ENCODE data around the gene PIANP.
A peak's percentile ranks its signal among the peaks of the same experiment; 100 is the strongest.

Gene PIANP

GRCh38 chr12:6653342-6653741 is 47.3 kb downstream of the PIANP start:
- Histone ChIP-seq H3K4me3 (ENCODE audit: low read depth, low read length) (no peak overlapping the region), H2BK12ac (ENCODE audit: low read length) (no peak overlapping the region), H4K8ac (ENCODE audit: low read depth, low read length) (no peak overlapping the region), H3K79me1 (ENCODE audit: low read length) (no peaks in the 10 kb centered on the region), H4K12ac (ENCODE audit: low read depth, low read length) (no peak overlapping the region), H4K91ac (ENCODE audit: low read depth, low read length) (no peak overlapping the region), H3K36me3 (ENCODE audit: control insufficient read depth in 1 of 2, insufficient read depth in 2 of 2, low read length in 2 of 2) (peaks cover 31 to 49% of the 10 kb centered on the region in 2 experiments), H3K23ac (ENCODE audit: low read length) (no peak overlapping the region), H2BK5ac (ENCODE audit: low read depth, low read length, poor library complexity) (no peak overlapping the region), H3K9ac (ENCODE audit: low read length) (no peak overlapping the region), H3K18ac (ENCODE audit: low read length) (no peak overlapping the region), H3K27ac (ENCODE audit: low read depth, low read length) (no peak overlapping the region), H2BK120ac (ENCODE audit: insufficient read depth, low read length, poor library complexity) (no peak overlapping the region), H3K4me2 (ENCODE audit: low read length) (no peak overlapping the region), H3K14ac (ENCODE audit: low read length) (no peak overlapping the region), H3K4me1 (ENCODE audit: control insufficient read depth in 1 of 2, insufficient read depth in 2 of 2, low read length in 2 of 2) (no peaks in the 10 kb centered on the region), H3K27me3 (ENCODE audit: insufficient read depth, low read length) (no peaks in the 10 kb centered on the region), H3K79me2 (ENCODE audit: control insufficient read depth, insufficient read depth, low read length, poor library complexity) (no peaks in the 10 kb centered on the region), H3K4ac (ENCODE audit: low read depth, low read length) (no peak overlapping the region), H2AFZ (ENCODE audit: insufficient read depth, low read length, poor library complexity) (no peak overlapping the region), H2AK5ac (ENCODE audit: low read length) (no peak overlapping the region), H3K9me3 (ENCODE audit: insufficient read depth, low read depth, low read length) (no peaks in the 10 kb centered on the region)
- no peak for DNase-seq
- no CpG with 5 or more reads among the region's 1 CpG for WGBS (ENCODE audit: extremely low coverage, insufficient coverage, insufficient read length)

DNA sequence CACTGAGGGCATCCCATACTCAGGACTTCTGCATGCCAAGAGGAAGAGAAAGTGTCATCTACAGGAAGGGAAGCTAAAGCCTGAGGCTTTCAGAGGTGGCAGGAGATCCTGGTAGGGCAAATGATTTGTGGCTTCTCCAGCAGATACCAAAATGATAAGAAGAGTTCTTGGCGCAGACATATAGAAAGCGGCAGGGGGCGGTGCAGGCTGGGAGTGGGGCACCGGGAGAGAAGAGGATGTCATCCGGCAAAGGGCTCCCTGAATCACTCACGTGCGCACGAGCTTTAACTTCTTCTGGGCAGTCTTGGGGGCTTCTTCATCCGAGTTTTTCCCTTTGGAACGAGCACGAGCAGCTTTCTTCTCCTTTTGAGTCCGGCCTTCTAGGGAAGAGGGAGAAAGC is 48.2 kb downstream of the PIANP start:
- H3K27ac ChIP-seq (ENCODE audit: low read depth, low read length): no peak overlapping the region
- DNase-seq: no peak
- H3K4me1 ChIP-seq (ENCODE audit: control insufficient read depth in 1 of 2, insufficient read depth in 2 of 2, low read length in 2 of 2): no peaks in the 10 kb centered on the region
- H3K79me1 ChIP-seq (ENCODE audit: low read length): no peaks in the 10 kb centered on the region
- H4K8ac ChIP-seq (ENCODE audit: low read depth, low read length): no peak overlapping the region
- no peaks in the 10 kb centered on the region for H3K79me2 ChIP-seq (ENCODE audit: control insufficient read depth, insufficient read depth, low read length, poor library complexity)
- no peak overlapping the region for H3K4me3 ChIP-seq (ENCODE audit: low read depth, low read length)
- no CpG with 5 or more reads among the region's 12 CpGs for WGBS (ENCODE audit: extremely low coverage, insufficient coverage, insufficient read length)
- no peak overlapping the region for H2BK120ac ChIP-seq (ENCODE audit: insufficient read depth, low read length, poor library complexity)
- H2AFZ ChIP-seq (ENCODE audit: insufficient read depth, low read length, poor library complexity): no peak overlapping the region
- no peak overlapping the region for H2BK5ac ChIP-seq (ENCODE audit: low read depth, low read length, poor library complexity)
- no peak overlapping the region for H3K9ac ChIP-seq (ENCODE audit: low read length)
- no peak overlapping the region for H2AK5ac ChIP-seq (ENCODE audit: low read length)
- H3K4ac ChIP-seq (ENCODE audit: low read depth, low read length): no peak overlapping the region
- no peak overlapping the region for H4K91ac ChIP-seq (ENCODE audit: low read depth, low read length)
- no peak overlapping the region for H3K18ac ChIP-seq (ENCODE audit: low read length)
- no peak overlapping the region for H3K23ac ChIP-seq (ENCODE audit: low read length)
- no peak overlapping the region for H3K14ac ChIP-seq (ENCODE audit: low read length)
- H3K27me3 ChIP-seq (ENCODE audit: insufficient read depth, low read length): no peaks in the 10 kb centered on the region
- H3K36me3 ChIP-seq (ENCODE audit: control insufficient read depth in 1 of 2, insufficient read depth in 2 of 2, low read length in 2 of 2): peaks cover 34 to 49% of the 10 kb centered on the region in 2 experiments
- H2BK12ac ChIP-seq (ENCODE audit: low read length): no peak overlapping the region
- no peaks in the 10 kb centered on the region for H3K9me3 ChIP-seq (ENCODE audit: insufficient read depth, low read depth, low read length)
- no peak overlapping the region for H3K4me2 ChIP-seq (ENCODE audit: low read length)
- H4K12ac ChIP-seq (ENCODE audit: low read depth, low read length): no peak overlapping the region

- no peak overlapping the region for H3K23ac ChIP-seq (ENCODE audit: low read length)
- H2BK12ac ChIP-seq (ENCODE audit: low read length): no peak overlapping the region
- H3K79me1 ChIP-seq (ENCODE audit: low read length): no peaks in the 10 kb centered on the region
- no peak for DNase-seq
- no CpG with 5 or more reads among the region's 8 CpGs for whole genome bisulfite sequencing (ENCODE audit: extremely low coverage, insufficient coverage, insufficient read length)
- no peak overlapping the region for H3K9ac ChIP-seq (ENCODE audit: low read length)
- no peak overlapping the region for H3K4ac ChIP-seq (ENCODE audit: low read depth, low read length)
- no peak overlapping the region for H3K18ac ChIP-seq (ENCODE audit: low read length)
- no peaks in the 10 kb centered on the region for H3K27me3 ChIP-seq (ENCODE audit: insufficient read depth, low read length)
- H3K9me3 ChIP-seq (ENCODE audit: insufficient read depth, low read depth, low read length): peaks cover 6% of the 10 kb centered on the region
- no peaks in the 10 kb centered on the region for H3K79me2 ChIP-seq (ENCODE audit: control insufficient read depth, insufficient read depth, low read length, poor library complexity)
- no peak overlapping the region for H2AFZ ChIP-seq (ENCODE audit: insufficient read depth, low read length, poor library complexity)
- no peak overlapping the region for H2AK5ac ChIP-seq (ENCODE audit: low read length)
- H3K4me3 ChIP-seq (ENCODE audit: low read depth, low read length): no peak overlapping the region
- no peak overlapping the region for H3K27ac ChIP-seq (ENCODE audit: low read depth, low read length)
- H2BK120ac ChIP-seq (ENCODE audit: insufficient read depth, low read length, poor library complexity): no peak overlapping the region
- no peak overlapping the region for H4K91ac ChIP-seq (ENCODE audit: low read depth, low read length)
- H3K36me3 ChIP-seq (ENCODE audit: control insufficient read depth in 1 of 2, insufficient read depth in 2 of 2, low read length in 2 of 2): peaks cover 27 to 43% of the 10 kb centered on the region in 2 experiments
- no peak overlapping the region for H3K14ac ChIP-seq (ENCODE audit: low read length)
- H4K12ac ChIP-seq (ENCODE audit: low read depth, low read length): no peak overlapping the region
- no peak overlapping the region for H4K8ac ChIP-seq (ENCODE audit: low read depth, low read length)
- H2BK5ac ChIP-seq (ENCODE audit: low read depth, low read length, poor library complexity): no peak overlapping the region
- no peak overlapping the region for H3K4me2 ChIP-seq (ENCODE audit: low read length)
- no peaks in the 10 kb centered on the region for H3K4me1 ChIP-seq (ENCODE audit: control insufficient read depth in 1 of 2, insufficient read depth in 2 of 2, low read length in 2 of 2)
Observed at GRCh38 chr12:6650832-6651231, 49.8 kb downstream of the PIANP start.

DNA sequence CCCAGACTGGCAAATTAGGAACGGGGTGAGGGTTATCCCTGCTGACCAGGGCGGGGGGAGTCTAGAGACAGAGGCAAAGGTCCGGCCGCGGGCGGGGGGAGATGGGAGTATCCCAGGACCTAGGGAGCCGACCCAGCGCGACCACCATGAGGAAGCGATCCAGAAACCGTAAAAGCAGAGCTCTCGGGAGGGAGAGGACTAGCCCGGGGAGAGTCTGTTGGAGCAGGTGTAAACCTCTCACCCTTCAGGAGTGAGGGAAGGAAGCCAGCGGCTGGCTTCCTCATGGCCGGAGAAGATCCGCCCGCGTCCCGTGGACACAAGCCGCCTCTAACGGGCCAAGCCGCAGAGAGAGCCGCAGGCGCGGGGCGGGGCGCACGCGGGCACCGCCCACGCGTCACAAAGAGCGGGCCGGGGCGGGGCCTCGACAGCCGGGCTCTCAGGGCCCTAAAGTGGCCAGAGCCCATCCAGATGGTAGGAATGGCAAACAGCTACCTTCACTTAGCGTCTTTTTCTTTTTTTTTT is 53.5 kb downstream of the PIANP start, which contains the start of gene ACRBP:
ACRBP (minus strand) TSS at position 350 of the 522 bp plus-strand sequence; CDS start at position 284, 66 bp downstream.
- Histone ChIP-seq H3K4me3 (ENCODE audit: low read depth, low read length) (no peak within 1 kb of the TSS), H3K27ac (ENCODE audit: low read depth, low read length) (no peak within 1 kb of the TSS), H3K9ac (ENCODE audit: low read length) (no peak within 1 kb of the TSS), H3K4ac (ENCODE audit: low read depth, low read length) (no peak within 1 kb of the TSS), H3K27me3 (ENCODE audit: insufficient read depth, low read length) (no peaks in the 10 kb centered on the region), H3K79me1 (ENCODE audit: low read length) (no peaks in the 10 kb centered on the region), H2AFZ (ENCODE audit: insufficient read depth, low read length, poor library complexity) (no peak within 1 kb of the TSS), H3K4me2 (ENCODE audit: low read length) (peak within 1 kb of the TSS; percentile 47), H3K14ac (ENCODE audit: low read length) (no peak within 1 kb of the TSS), H3K79me2 (ENCODE audit: control insufficient read depth, insufficient read depth, low read length, poor library complexity) (no peaks in the 10 kb centered on the region), H2AK5ac (ENCODE audit: low read length) (no peak within 1 kb of the TSS), H3K9me3 (ENCODE audit: insufficient read depth, low read depth, low read length) (peaks cover 8% of the 10 kb centered on the region), H2BK120ac (ENCODE audit: insufficient read depth, low read length, poor library complexity) (no peak within 1 kb of the TSS), H3K23ac (ENCODE audit: low read length) (no peak within 1 kb of the TSS), H3K36me3 (ENCODE audit: control insufficient read depth in 1 of 2, insufficient read depth in 2 of 2, low read length in 2 of 2) (peaks cover 17 to 27% of the 10 kb centered on the region in 2 experiments), H4K8ac (ENCODE audit: low read depth, low read length) (no peak within 1 kb of the TSS), H4K12ac (ENCODE audit: low read depth, low read length) (no peak within 1 kb of the TSS), H3K18ac (ENCODE audit: low read length) (no peak within 1 kb of the TSS), H3K4me1 (ENCODE audit: control insufficient read depth in 1 of 2, insufficient read depth in 2 of 2, low read length in 2 of 2) (no peaks in the 10 kb centered on the region), H2BK12ac (ENCODE audit: low read length) (no peak within 1 kb of the TSS), H4K91ac (ENCODE audit: low read depth, low read length) (no peak within 1 kb of the TSS), H2BK5ac (ENCODE audit: low read depth, low read length, poor library complexity) (no peak within 1 kb of the TSS)
- no CpG with 5 or more reads among the region's 38 CpGs for WGBS (ENCODE audit: extremely low coverage, insufficient coverage, insufficient read length)
- DNase-seq: peak; percentile 79 to 90
